Uterus (tissue), 4 donors: ENCODE results near the gene LETM1. TPM values are rescaled to one million over a fixed set of nuclear protein-coding genes. Genes with fewer than 3 reads are reported as not detected.

Source experiments
- DNase-seq, 2 donors: peaks; one replicate each; pipeline ENCODE4 v3.0.0-alpha.2; 2019 to 2020
- H3K27ac ChIP-seq, 2 donors: fragments of 200-600 bp; sonication (generic); 1 replicate in 1 of 2; 2 replicates in 1 of 2; pipeline ENCODE4 v1.5.1; 2016 to 2018
- H3K27me3 ChIP-seq, 2 donors: fragments of 200-600 bp; sonication (generic); one replicate each; pipeline ENCODE4 v1.5.1; 2018 to 2019; ENCODE audit warnings: control low read depth in 1 of 2
- H3K36me3 ChIP-seq, 2 donors: fragments of 200-600 bp; sonication (generic); one replicate each; pipeline ENCODE4 v1.5.1; 2019; ENCODE audit warnings: control low read depth in 1 of 2
- H3K4me1 ChIP-seq, 2 donors: fragments of 200-600 bp; sonication (generic); one replicate each; pipeline ENCODE4 v1.5.1; 2018 to 2019; ENCODE audit warnings: control low read depth in 1 of 2
- H3K4me3 ChIP-seq, 2 donors: fragments of 200-600 bp; sonication (generic); 1 replicate in 1 of 2; 2 replicates in 1 of 2; pipeline ENCODE4 v1.5.1; 2018 to 2019; ENCODE audit warnings: mild to moderate bottlenecking in 1 of 2
- H3K9me3 ChIP-seq, 2 donors: fragments of 200-600 bp; sonication (generic); one replicate each; pipeline ENCODE4 v1.5.1; 2019; ENCODE audit warnings: control low read depth in 1 of 2
- CTCF ChIP-seq, 4 experiments: fragments of 200-600 bp in 2 of 4; fragments of 450-650 bp in 2 of 4; sonication (generic) in 2 of 4; IDR thresholded peaks; one replicate each; pipeline ENCODE4 v1.5.1; 2016 to 2019; ENCODE audit warnings: antibody characterized with exemption in 4 of 4, mild to moderate bottlenecking in 2 of 4, moderate library complexity in 1 of 4
- POLR2A ChIP-seq, 2 donors: fragments of 450-650 bp; IDR thresholded peaks; one replicate each; pipeline ENCODE4 v1.6.1; 2016; ENCODE audit warnings: antibody characterized with exemption in 2 of 2, mild to moderate bottlenecking in 1 of 2, moderate library complexity in 1 of 2
- intact Hi-C: fragments of 100-400 bp; cut with DNase I; formaldehyde crosslinking; loops from one replicate; pipeline ENCODE4 v1.15.1; 2023; ENCODE audit warnings: low total_unique reads
- total RNA-seq, 4 donors: library from RNA; depleted of rRNA in 3 of 4; stranded (reverse); fragments of >200 nt in 3 of 4; gene quantifications; one replicate each; pipeline versions ENCODE4 v1.1.0 to v1.2.4, GENCODE V29; 2014 to 2023
- donor health status: DM: yes; HTN: yes; CAD: no.

The LETM1 gene
- total RNA-seq, 4 donors from 2014 or later: 12.4 to 44.3 (median 31.3) TPM

GRCh38 chr4:1804638-1805492 lies 51.1 kb downstream of the LETM1 start:
- H3K4me1 ChIP-seq: no peaks in the 10 kb centered on the region
- no peak overlapping the region for H3K4me3 ChIP-seq
- intact Hi-C loops: no loop called here
- H3K36me3 ChIP-seq: no peaks in the 10 kb centered on the region
- no peaks in the 10 kb centered on the region for H3K27me3 ChIP-seq
- no peak overlapping the region for H3K27ac ChIP-seq
- no peak for DNase-seq
- TF ChIP-seq CTCF (IDR thresholded peaks at IDR 0.05) (no peak), POLR2A (IDR thresholded peaks at IDR 0.05) (no peak)
- H3K9me3 ChIP-seq: no peaks in the 10 kb centered on the region

- Histone ChIP-seq H3K36me3 (no peaks in the 10 kb centered on the region), H3K4me3 (no peak overlapping the region), H3K27ac (no peak overlapping the region), H3K4me1 (no peaks in the 10 kb centered on the region), H3K9me3 (no peaks in the 10 kb centered on the region), H3K27me3 (no peaks in the 10 kb centered on the region)
- TF ChIP-seq CTCF (IDR thresholded peaks at IDR 0.05) (no peak), POLR2A (IDR thresholded peaks at IDR 0.05) (no peak)
- no peak for DNase-seq
- intact Hi-C loops: no loop called here
Observed at GRCh38 chr4:1803523-1804423, 52.2 kb downstream of the LETM1 start.

GRCh38 chr4:1802720-1803522 lies 53.0 kb downstream of the LETM1 start:
- Histone ChIP-seq H3K27me3 (no peaks in the 10 kb centered on the region), H3K9me3 (no peaks in the 10 kb centered on the region), H3K4me1 (no peaks in the 10 kb centered on the region), H3K4me3 (no peak overlapping the region), H3K36me3 (no peaks in the 10 kb centered on the region), H3K27ac (no peak overlapping the region)
- intact Hi-C loops: no loop called here
- TF ChIP-seq CTCF (IDR thresholded peaks at IDR 0.05): no peak
- TF ChIP-seq POLR2A (IDR thresholded peaks at IDR 0.05): no peak
- no peak for DNase-seq

- Histone ChIP-seq H3K9me3 (no peaks in the 10 kb centered on the region), H3K36me3 (no peaks in the 10 kb centered on the region), H3K4me1 (no peaks in the 10 kb centered on the region), H3K4me3 (no peak overlapping the region), H3K27ac (no peak overlapping the region), H3K27me3 (no peaks in the 10 kb centered on the region)
- no peak for TF ChIP-seq POLR2A (IDR thresholded peaks at IDR 0.05)
- TF ChIP-seq CTCF (IDR thresholded peaks at IDR 0.05): no peak
- intact Hi-C loops: no loop called here
- no peak for DNase-seq
Observed at GRCh38 chr4:1802151-1802715, 53.7 kb downstream of the LETM1 start.
